Endothelial cell of umbilical vein (primary cell): ENCODE measurements around the gene SLC18B1.

Experiments
- CTCF ChIP-seq, 2 donors: IDR thresholded peaks; 1 replicate in 1 of 2; 2 replicates in 1 of 2; pipeline ENCODE4 v1.5.1; 2011; ENCODE audit warnings: low read length in 2 of 2, mild to moderate bottlenecking in 2 of 2, moderate library complexity in 2 of 2, control low read depth in 1 of 2, inconsistent platforms in 1 of 2, low read depth in 1 of 2; ENCODE audit not compliant: insufficient read depth in 1 of 2; ENCODE audit errors: extremely low read depth in 1 of 2
- EZH2 ChIP-seq: IDR thresholded peaks from 2 replicates; pipeline ENCODE4 v1.6.1; 2012; ENCODE audit warnings: borderline replicate concordance, low read depth, mild to moderate bottlenecking, moderate library complexity, low read length, inconsistent platforms; ENCODE audit not compliant: severe bottlenecking
- GATA2 ChIP-seq: IDR thresholded peaks from 2 replicates; pipeline ENCODE4 v1.7.0; 2011; ENCODE audit warnings: low read depth, mild to moderate bottlenecking, moderate library complexity, mixed read lengths, low read length; ENCODE audit not compliant: insufficient read length, insufficient read depth
- JUN ChIP-seq: IDR thresholded peaks from 2 replicates; pipeline ENCODE4 v1.6.1; 2011; ENCODE audit warnings: borderline replicate concordance, low read depth; ENCODE audit not compliant: insufficient read length, insufficient read depth
- MAX ChIP-seq: IDR thresholded peaks from 2 replicates; pipeline ENCODE4 v1.6.1; 2011; ENCODE audit not compliant: insufficient read depth, insufficient read length
- MYC ChIP-seq: IDR thresholded peaks from one replicate; pipeline ENCODE4 v1.6.1; 2011; ENCODE audit warnings: mild to moderate bottlenecking, low read depth, low read length
- POLR2A ChIP-seq: IDR thresholded peaks from 2 replicates; pipeline ENCODE4 v1.6.1; 2012; ENCODE audit warnings: low read depth, mild to moderate bottlenecking, control low read depth, low read length
- POLR2AphosphoS5 ChIP-seq: IDR thresholded peaks from 2 replicates; pipeline ENCODE4 v1.6.1; 2012; ENCODE audit warnings: low read depth, mild to moderate bottlenecking, control low read depth, low read length, moderate library complexity; ENCODE audit not compliant: insufficient read depth

GRCh38 chr6:132751306-132751705 lies 47.1 kb downstream of the SLC18B1 start:
- no peak for TF ChIP-seq POLR2A
- no peak for TF ChIP-seq CTCF (IDR thresholded peaks at IDR 0.05; ENCODE audit: extremely low read depth in 1 of 2, insufficient read depth in 1 of 2, low read depth in 1 of 2, low read length in 2 of 2)
- no peak for TF ChIP-seq POLR2AphosphoS5
- TF ChIP-seq EZH2, result no peak
- no peak for TF ChIP-seq MYC
- TF ChIP-seq MAX, result no peak
- TF ChIP-seq JUN, result no peak
- no peak for TF ChIP-seq GATA2
